ENCODE results near the gene WDR81. TPM values are rescaled to one million over a fixed set of nuclear protein-coding genes. Genes with fewer than 3 reads are reported as not detected.

The WDR81 gene
- polyA plus RNA-seq, 2 of the 4 experiments (the other 2 are of a cell fraction), result 4.9 to 26.8 TPM

DNA sequence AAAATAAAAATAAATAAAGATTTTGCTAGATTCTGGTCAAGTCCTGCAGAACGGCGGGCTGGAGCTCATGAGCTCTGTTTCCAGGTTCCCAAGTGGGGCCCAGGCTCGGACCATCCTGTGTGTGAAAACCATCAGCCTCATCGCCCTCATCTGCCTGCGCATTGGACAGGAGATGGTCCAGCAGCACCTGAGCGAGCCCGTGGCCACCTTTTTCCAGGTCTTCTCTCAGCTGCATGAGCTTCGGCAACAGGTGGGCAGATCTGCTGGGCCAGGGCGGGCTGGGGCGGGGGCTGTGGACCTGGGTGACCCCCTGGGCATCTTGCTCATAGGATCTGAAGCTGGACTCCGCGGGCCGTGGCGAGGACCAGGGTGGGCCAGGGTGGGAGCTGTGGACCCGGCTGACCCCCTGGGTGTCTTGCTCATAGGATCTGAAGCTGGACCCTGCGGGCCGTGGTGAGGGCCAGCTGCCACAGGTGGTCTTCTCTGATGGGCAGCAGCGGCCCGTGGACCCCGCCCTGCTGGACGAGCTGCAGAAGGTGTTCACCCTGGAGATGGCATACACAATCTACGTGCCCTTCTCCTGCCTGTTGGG lies 7.8 kb downstream of the WDR81 start:
- DNase-seq (ENCODE audit: low read depth in 1 of 2, low spot score in 1 of 2) (no peak), ATAC-seq (no peak), FAIRE-seq (no peak)
- Histone ChIP-seq H3K27ac (no peak overlapping the region), H3K9me3 (no peaks in the 10 kb centered on the region), H3K4me1 (peaks cover 26% of the 10 kb centered on the region), H3K4me2 (no peak overlapping the region), H3K4me3 (no peak overlapping the region)
- 93% methylated on average over 14 of the region's 22 CpGs for WGBS (ENCODE audit: missing lambda C conversion rate)
- ChIA-PET POLR2A (interaction anchor here (0.6 to 0.9 kb wide), 3 partner anchors 11 to 49 kb away, joined by 4 to 7 read pairs (median 4); no protein-coding TSS in a partner anchor), CTCF (interaction anchor here (1.3 to 23.8 kb wide), 7 partner anchors 13 to 150 kb away, joined by 4 to 591 read pairs (median 4); partner anchors contain the start of gene SERPINF1)
- TF ChIP-seq HOXB13 (CRISPR knock-in tag; IDR thresholded peaks at IDR 0.05; ENCODE audit: low read depth) (no peak), KDM1A (IDR thresholded peaks at IDR 0.05; ENCODE audit: low read depth) (no peak), FOSL2 (IDR thresholded peaks at IDR 0.05) (no peak), FOSL2 (CRISPR knock-in tag; IDR thresholded peaks at IDR 0.05) (no peak), RNF2 (IDR thresholded peaks at IDR 0.05; ENCODE audit: borderline replicate concordance, low read depth) (no peak), EHMT2 (IDR thresholded peaks at IDR 0.05; ENCODE audit: low read depth) (no peak), RCOR1 (IDR thresholded peaks at IDR 0.05; ENCODE audit: low read depth, low read length) (no peak), RAD21 (conservative IDR thresholded peaks at IDR 0.05 in 1 of 2, IDR thresholded peaks at IDR 0.05 in 1 of 2) (no peak), CEBPB (IDR thresholded peaks at IDR 0.05) (no peak), BHLHE40 (IDR thresholded peaks at IDR 0.05; ENCODE audit: low read depth, low read length) (no peak), CBX2 (IDR thresholded peaks at IDR 0.05; ENCODE audit: borderline replicate concordance, low read depth) (no peak), PHF8 (IDR thresholded peaks at IDR 0.05; ENCODE audit: borderline replicate concordance, low read depth) (no peak), FOXS1 (CRISPR knock-in tag; IDR thresholded peaks at IDR 0.05) (no peak), RARB (CRISPR knock-in tag; IDR thresholded peaks at IDR 0.05) (no peak), POLR2A (IDR thresholded peaks at IDR 0.05; ENCODE audit: low read length) (no peak), POLR2AphosphoS2 (conservative IDR thresholded peaks at IDR 0.05; ENCODE audit: low read length) (no peak), SREBF2 (IDR thresholded peaks at IDR 0.05) (no peak), MAZ (IDR thresholded peaks at IDR 0.05; ENCODE audit: borderline replicate concordance, low read depth, low read length) (no peak), CHD2 (IDR thresholded peaks at IDR 0.05; ENCODE audit: low read length, partially characterized antibody) (no peak)
- TF ChIP-seq, protein P1, sequence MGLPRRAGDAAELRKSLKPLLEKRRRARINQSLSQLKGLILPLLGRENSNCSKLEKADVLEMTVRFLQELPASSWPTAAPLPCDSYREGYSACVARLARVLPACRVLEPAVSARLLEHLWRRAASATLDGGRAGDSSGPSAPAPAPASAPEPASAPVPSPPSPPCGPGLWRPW (IDR thresholded peaks at IDR 0.05), result no peak

DNA sequence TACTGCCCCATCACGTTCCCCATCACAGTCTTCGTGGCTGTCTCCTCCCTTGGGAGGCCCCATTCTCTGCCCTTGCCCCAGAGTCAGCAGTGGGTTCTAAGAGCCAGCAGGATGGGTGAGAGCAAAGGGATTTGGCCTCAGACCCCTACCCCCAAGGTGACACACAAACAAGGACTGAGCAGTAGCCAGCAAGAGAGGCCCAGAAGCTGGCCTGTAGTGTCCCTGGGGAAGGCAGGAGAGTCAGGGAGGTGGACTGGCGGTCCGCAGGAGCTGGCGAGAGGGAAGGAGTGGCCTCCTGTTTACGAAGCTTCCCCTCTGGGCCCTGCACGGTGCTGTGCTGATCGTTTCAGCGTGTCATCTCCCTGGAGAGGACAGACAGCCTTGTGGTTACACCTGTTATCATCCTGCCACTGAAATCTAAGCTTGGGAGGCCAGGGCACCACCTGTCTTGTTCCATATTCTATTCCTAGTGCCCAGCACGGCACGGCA lies 8.4 kb downstream of the WDR81 start:
- no peak overlapping the region for H3K27ac ChIP-seq
- ChIA-PET POLR2A (no interaction called here), CTCF (interaction anchor here (0.9 to 23.8 kb wide), 8 partner anchors 8 to 149 kb away, joined by 3 to 591 read pairs (median 4); partner anchors contain the start of gene SERPINF1)
- no peak for ATAC-seq
- peaks cover 27% of the 10 kb centered on the region for H3K4me1 ChIP-seq
- H3K4me2 ChIP-seq, result no peak overlapping the region
- no peak for DNase-seq (ENCODE audit: low read depth in 1 of 2, low spot score in 1 of 2)
- no peak for TF ChIP-seq ESRRA (IDR thresholded peaks at IDR 0.05; ENCODE audit: borderline replicate concordance, low read length)
- TF ChIP-seq RCOR1 (IDR thresholded peaks at IDR 0.05; ENCODE audit: low read depth, low read length), result no peak
- TF ChIP-seq EP300 (IDR thresholded peaks at IDR 0.05), result no peak
- no peak for TF ChIP-seq JUNB (IDR thresholded peaks at IDR 0.05)
- TF ChIP-seq, protein P2, sequence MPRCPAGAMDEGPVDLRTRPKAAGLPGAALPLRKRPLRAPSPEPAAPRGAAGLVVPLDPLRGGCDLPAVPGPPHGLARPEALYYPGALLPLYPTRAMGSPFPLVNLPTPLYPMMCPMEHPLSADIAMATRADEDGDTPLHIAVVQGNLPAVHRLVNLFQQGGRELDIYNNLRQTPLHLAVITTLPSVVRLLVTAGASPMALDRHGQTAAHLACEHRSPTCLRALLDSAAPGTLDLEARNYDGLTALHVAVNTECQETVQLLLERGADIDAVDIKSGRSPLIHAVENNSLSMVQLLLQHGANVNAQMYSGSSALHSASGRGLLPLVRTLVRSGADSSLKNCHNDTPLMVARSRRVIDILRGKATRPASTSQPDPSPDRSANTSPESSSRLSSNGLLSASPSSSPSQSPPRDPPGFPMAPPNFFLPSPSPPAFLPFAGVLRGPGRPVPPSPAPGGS (IDR thresholded peaks at IDR 0.05), result no peak
- WGBS (ENCODE audit: missing lambda C conversion rate), result 90% methylated on average over 11 of the region's 11 CpGs
- no peak for FAIRE-seq
- no peak overlapping the region for H3K4me3 ChIP-seq
- no peaks in the 10 kb centered on the region for H3K9me3 ChIP-seq

DNA sequence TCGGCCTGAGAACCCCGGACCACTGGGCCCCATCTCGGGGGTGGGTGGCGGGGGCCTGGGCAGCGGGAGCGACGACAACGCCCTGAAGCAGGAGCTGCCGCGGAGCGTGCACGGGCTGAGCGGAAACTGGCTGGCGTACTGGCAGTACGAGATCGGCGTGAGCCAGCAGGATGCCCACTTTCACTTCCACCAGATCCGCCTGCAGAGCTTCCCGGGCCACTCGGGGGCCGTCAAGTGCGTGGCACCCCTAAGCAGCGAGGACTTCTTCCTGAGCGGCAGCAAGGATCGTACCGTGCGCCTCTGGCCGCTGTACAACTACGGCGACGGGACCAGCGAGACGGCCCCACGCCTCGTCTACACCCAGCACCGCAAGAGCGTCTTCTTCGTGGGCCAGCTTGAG lies 9.3 kb downstream of the WDR81 start:
- WGBS (ENCODE audit: missing lambda C conversion rate), result 96% methylated on average over 34 of the region's 38 CpGs
- ChIA-PET POLR2A (no interaction called here), CTCF (interaction anchor here (0.9 to 23.8 kb wide), 7 partner anchors 9 to 149 kb away, joined by 3 to 591 read pairs (median 4); partner anchors contain the start of gene SERPINF1)
- Histone ChIP-seq H3K4me3 (no peak overlapping the region), H3K4me1 (peaks cover 27% of the 10 kb centered on the region), H3K4me2 (no peak overlapping the region), H3K9me3 (no peaks in the 10 kb centered on the region), H3K27ac (no peak overlapping the region)
- ATAC-seq, result no peak
- no peak for FAIRE-seq
- DNase-seq (ENCODE audit: low read depth in 1 of 2, low spot score in 1 of 2), result no peak
- TF ChIP-seq NFE2L2 (conservative IDR thresholded peaks at IDR 0.05; ENCODE audit: low read length) (no peak), EHMT2 (IDR thresholded peaks at IDR 0.05; ENCODE audit: low read depth) (no peak), JUNB (IDR thresholded peaks at IDR 0.05) (no peak), ESRRA (IDR thresholded peaks at IDR 0.05; ENCODE audit: borderline replicate concordance, low read length) (no peak), EHF (CRISPR knock-in tag; IDR thresholded peaks at IDR 0.05) (no peak), POLR2A (IDR thresholded peaks at IDR 0.05; ENCODE audit: low read length) (no peak), KDM5A (IDR thresholded peaks at IDR 0.05) (no peak), PHF8 (IDR thresholded peaks at IDR 0.05; ENCODE audit: borderline replicate concordance, low read depth) (no peak), HOXB5 (CRISPR knock-in tag; IDR thresholded peaks at IDR 0.05) (no peak), SREBF2 (IDR thresholded peaks at IDR 0.05) (no peak), NPAS2 (CRISPR knock-in tag; IDR thresholded peaks at IDR 0.05; ENCODE audit: borderline replicate concordance) (no peak), EP300 (IDR thresholded peaks at IDR 0.05) (no peak), RNF2 (IDR thresholded peaks at IDR 0.05; ENCODE audit: borderline replicate concordance, low read depth) (no peak), CHD2 (IDR thresholded peaks at IDR 0.05; ENCODE audit: low read length, partially characterized antibody) (no peak), HEYL (CRISPR knock-in tag; IDR thresholded peaks at IDR 0.05) (no peak), FOXS1 (CRISPR knock-in tag; IDR thresholded peaks at IDR 0.05) (no peak)
- TF ChIP-seq, protein P3, sequence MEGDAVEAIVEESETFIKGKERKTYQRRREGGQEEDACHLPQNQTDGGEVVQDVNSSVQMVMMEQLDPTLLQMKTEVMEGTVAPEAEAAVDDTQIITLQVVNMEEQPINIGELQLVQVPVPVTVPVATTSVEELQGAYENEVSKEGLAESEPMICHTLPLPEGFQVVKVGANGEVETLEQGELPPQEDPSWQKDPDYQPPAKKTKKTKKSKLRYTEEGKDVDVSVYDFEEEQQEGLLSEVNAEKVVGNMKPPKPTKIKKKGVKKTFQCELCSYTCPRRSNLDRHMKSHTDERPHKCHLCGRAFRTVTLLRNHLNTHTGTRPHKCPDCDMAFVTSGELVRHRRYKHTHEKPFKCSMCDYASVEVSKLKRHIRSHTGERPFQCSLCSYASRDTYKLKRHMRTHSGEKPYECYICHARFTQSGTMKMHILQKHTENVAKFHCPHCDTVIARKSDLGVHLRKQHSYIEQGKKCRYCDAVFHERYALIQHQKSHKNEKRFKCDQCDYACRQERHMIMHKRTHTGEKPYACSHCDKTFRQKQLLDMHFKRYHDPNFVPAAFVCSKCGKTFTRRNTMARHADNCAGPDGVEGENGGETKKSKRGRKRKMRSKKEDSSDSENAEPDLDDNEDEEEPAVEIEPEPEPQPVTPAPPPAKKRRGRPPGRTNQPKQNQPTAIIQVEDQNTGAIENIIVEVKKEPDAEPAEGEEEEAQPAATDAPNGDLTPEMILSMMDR (IDR thresholded peaks at IDR 0.05), result no peak
- TF ChIP-seq, protein P4, sequence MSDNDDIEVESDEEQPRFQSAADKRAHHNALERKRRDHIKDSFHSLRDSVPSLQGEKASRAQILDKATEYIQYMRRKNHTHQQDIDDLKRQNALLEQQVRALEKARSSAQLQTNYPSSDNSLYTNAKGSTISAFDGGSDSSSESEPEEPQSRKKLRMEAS (IDR thresholded peaks at IDR 0.05), result no peak

Measured in A549 (cell line).